K562 (cell line): ENCODE measurements around the gene TSGA10IP.
"Not testable (repeated sequence)": the region's sequence is repeated elsewhere in the genome, so short reads cannot be mapped to it uniquely, and the experiment has no call there.

Experiments used
- CBFB ChIP-seq: sonication (generic); formaldehyde crosslinking; IDR thresholded peaks from 2 replicates; pipeline ENCODE4 v1.4.0; 2020; ENCODE audit warnings: mild to moderate bottlenecking, missing genetic modification reagents
- CTCF ChIP-seq, 3 experiments: IDR thresholded peaks in 2 of 3; conservative IDR thresholded peaks in 1 of 3; 2 replicates each; pipeline ENCODE4 v1.5.1; 2011 to 2012; ENCODE audit warnings: low read length in 3 of 3, mild to moderate bottlenecking in 3 of 3, control low read depth in 2 of 3, improper control_type of control experiment in 1 of 3, inconsistent platforms in 1 of 3, low read depth in 1 of 3, mixed read lengths in 1 of 3, moderate library complexity in 1 of 3; ENCODE audit not compliant: insufficient read depth in 2 of 3
- EHMT2 ChIP-seq: fragments of 450-650 bp; IDR thresholded peaks from 2 replicates; pipeline ENCODE4 v1.6.1; 2018; ENCODE audit warnings: antibody characterized with exemption
- ETV6 ChIP-seq, 3 experiments: fragments of 150-350 bp in 1 of 3; sonication (generic) in 1 of 3; formaldehyde crosslinking in 1 of 3; IDR thresholded peaks; 2 replicates each; pipeline versions ENCODE4 v1.6.1 to v1.8.0; 2014 to 2022; ENCODE audit warnings: borderline replicate concordance in 2 of 3, low read depth in 2 of 3, antibody characterized with exemption in 1 of 3, low read length in 1 of 3, mild to moderate bottlenecking in 1 of 3, missing genetic modification reagents in 1 of 3
- EZH2 ChIP-seq: IDR thresholded peaks from 2 replicates; pipeline ENCODE4 v1.6.1; 2012; ENCODE audit warnings: low read depth, mild to moderate bottlenecking, inconsistent platforms, low read length, borderline replicate concordance
- HNRNPK ChIP-seq: fragments of 200-400 bp; formaldehyde crosslinking; IDR thresholded peaks from one replicate; pipeline ENCODE4 v1.6.1; 2018; ENCODE audit warnings: mild to moderate bottlenecking, low read depth, low read length; ENCODE audit not compliant: poor library complexity, severe bottlenecking
- KDM1A ChIP-seq, 2 experiments: fragments of 450-650 bp; IDR thresholded peaks; 2 replicates each; pipeline ENCODE4 v1.6.1; 2016; ENCODE audit warnings: mild to moderate bottlenecking in 2 of 2
- POLR2A ChIP-seq: fragments of 450-650 bp; conservative IDR thresholded peaks from 2 replicates; pipeline ENCODE4 v1.6.1; 2016
- RFX7 ChIP-seq: fragments of 250-450 bp; sonication (Bioruptor Pico); IDR thresholded peaks from 2 replicates; pipeline ENCODE4 v1.5.1; 2021; ENCODE audit warnings: mild to moderate bottlenecking
- TFAM ChIP-seq: fragments of 250-450 bp; sonication (Bioruptor Pico); conservative IDR thresholded peaks from 2 replicates; pipeline ENCODE4 v1.5.0; 2021; ENCODE audit warnings: mild to moderate bottlenecking, moderate library complexity

- not testable (repeated sequence) for TF ChIP-seq CBFB; POLR2A; CTCF (IDR thresholded peaks at IDR 0.05 in 2 of 3, conservative IDR thresholded peaks at IDR 0.05 in 1 of 3; ENCODE audit: insufficient read depth in 2 of 3, low read depth in 1 of 3, low read length in 3 of 3); KDM1A (IDR thresholded peaks at IDR 0.05); ETV6 (IDR thresholded peaks at IDR 0.05; ENCODE audit: borderline replicate concordance in 1 of 2, low read depth in 2 of 2, low read length in 1 of 2); ETV6 (CRISPR knock-in tag; IDR thresholded peaks at IDR 0.05; ENCODE audit: borderline replicate concordance); HNRNPK; TFAM (CRISPR knock-in tag); RFX7 (CRISPR knock-in tag); EZH2; EHMT2
Measured at GRCh38 chr11:65950711-65951110, 5.4 kb downstream of the TSGA10IP start.
